ENCODE measurements around the gene HIVEP1.

HIVEP1 gene

GRCh38 chr6:12111363-12111670 is 99.2 kb downstream of the HIVEP1 start:
- no peak overlapping the region for H3K4me3 Mint-ChIP-seq
- H3K27me3 Mint-ChIP-seq (ENCODE audit: low read depth): no peaks in the 10 kb centered on the region
- H3K36me3 Mint-ChIP-seq (ENCODE audit: low read depth): peaks cover 40% of the 10 kb centered on the region
- no peak overlapping the region for H3K27ac Mint-ChIP-seq
- peaks cover 1% of the 10 kb centered on the region for H3K9me3 Mint-ChIP-seq
- H3K4me1 Mint-ChIP-seq (ENCODE audit: low read depth): peaks cover 56% of the 10 kb centered on the region

DNA sequence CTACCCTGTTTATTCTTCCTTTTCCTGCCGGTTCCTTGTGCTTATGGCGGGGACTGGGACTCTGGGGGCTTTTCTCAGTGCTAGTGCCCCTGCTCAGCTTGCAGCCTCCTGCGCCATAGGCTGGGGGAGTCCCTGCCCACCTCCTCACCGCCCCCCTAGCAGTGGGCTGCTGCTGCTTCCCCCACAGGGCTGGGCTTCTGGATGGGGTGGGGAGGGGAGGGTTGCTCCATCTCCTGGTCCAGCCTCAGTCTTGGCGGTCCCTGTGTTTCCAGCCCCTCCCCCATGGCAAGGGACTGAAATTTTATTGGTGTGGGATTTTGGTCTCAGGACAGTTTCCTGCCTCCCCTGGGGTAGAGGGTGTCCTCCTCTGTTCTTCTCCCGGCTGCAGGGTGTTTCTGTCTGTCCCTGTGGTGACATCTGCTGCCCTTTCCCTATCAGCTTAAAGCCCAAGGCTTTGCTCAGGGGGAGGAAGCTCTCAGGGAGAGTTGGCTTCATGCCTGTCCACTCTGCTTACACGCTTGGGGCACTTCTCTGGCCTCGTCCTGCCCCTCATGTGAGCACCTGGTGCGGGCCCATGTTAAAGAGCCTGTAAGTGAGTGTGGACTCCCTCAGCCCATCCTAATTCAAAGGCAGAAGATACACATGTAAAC is 100.6 kb downstream of the HIVEP1 start:
- Mint-ChIP-seq H3K9me3 (peaks cover 10% of the 10 kb centered on the region), H3K27ac (peak overlapping the region; percentile 75), H3K27me3 (ENCODE audit: low read depth) (no peaks in the 10 kb centered on the region), H3K36me3 (ENCODE audit: low read depth) (peaks cover 45% of the 10 kb centered on the region), H3K4me3 (no peak overlapping the region), H3K4me1 (ENCODE audit: low read depth) (peaks cover 62% of the 10 kb centered on the region)

GRCh38 chr6:12113190-12113577 is 101.1 kb downstream of the HIVEP1 start:
- peak overlapping the region; percentile 33 for H3K4me3 Mint-ChIP-seq
- peaks cover 10% of the 10 kb centered on the region for H3K9me3 Mint-ChIP-seq
- peaks cover 64% of the 10 kb centered on the region for H3K4me1 Mint-ChIP-seq (ENCODE audit: low read depth)
- H3K27me3 Mint-ChIP-seq (ENCODE audit: low read depth): no peaks in the 10 kb centered on the region
- H3K36me3 Mint-ChIP-seq (ENCODE audit: low read depth): peaks cover 47% of the 10 kb centered on the region
- peak overlapping the region; percentile 75 for H3K27ac Mint-ChIP-seq

GRCh38 chr6:12114055-12114503 is 102.0 kb downstream of the HIVEP1 start:
- H3K27me3 Mint-ChIP-seq (ENCODE audit: low read depth): no peaks in the 10 kb centered on the region
- peaks cover 10% of the 10 kb centered on the region for H3K9me3 Mint-ChIP-seq
- peaks cover 50% of the 10 kb centered on the region for H3K36me3 Mint-ChIP-seq (ENCODE audit: low read depth)
- peaks cover 72% of the 10 kb centered on the region for H3K4me1 Mint-ChIP-seq (ENCODE audit: low read depth)
- peak overlapping the region; percentile 59 for H3K4me3 Mint-ChIP-seq
- H3K27ac Mint-ChIP-seq: peak overlapping the region; percentile 65

DNA sequence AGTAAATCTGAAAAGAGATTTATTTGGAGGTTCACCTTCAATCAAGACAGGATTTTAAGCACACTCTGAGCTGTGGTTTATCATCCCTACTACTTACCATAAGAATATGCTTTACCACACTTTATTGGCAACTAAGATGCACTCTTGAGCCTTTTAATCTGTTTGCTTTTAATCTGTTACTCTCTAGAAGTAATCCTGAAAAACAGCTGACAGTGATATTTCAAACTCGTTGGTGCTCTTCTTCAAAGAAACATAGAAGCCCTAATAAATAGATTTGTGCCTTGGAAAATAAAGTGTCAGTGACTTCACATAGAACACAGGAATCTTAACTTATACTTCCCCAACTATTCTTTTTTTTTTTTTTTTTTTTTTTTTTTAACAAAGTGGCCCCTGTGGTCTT is 102.9 kb downstream of the HIVEP1 start:
- H3K4me1 Mint-ChIP-seq (ENCODE audit: low read depth): peaks cover 72% of the 10 kb centered on the region
- no peak overlapping the region for H3K4me3 Mint-ChIP-seq
- H3K27ac Mint-ChIP-seq: peak overlapping the region; percentile 62
- H3K27me3 Mint-ChIP-seq (ENCODE audit: low read depth): no peaks in the 10 kb centered on the region
- H3K36me3 Mint-ChIP-seq (ENCODE audit: low read depth): peaks cover 46% of the 10 kb centered on the region
- H3K9me3 Mint-ChIP-seq: peaks cover 10% of the 10 kb centered on the region

DNA sequence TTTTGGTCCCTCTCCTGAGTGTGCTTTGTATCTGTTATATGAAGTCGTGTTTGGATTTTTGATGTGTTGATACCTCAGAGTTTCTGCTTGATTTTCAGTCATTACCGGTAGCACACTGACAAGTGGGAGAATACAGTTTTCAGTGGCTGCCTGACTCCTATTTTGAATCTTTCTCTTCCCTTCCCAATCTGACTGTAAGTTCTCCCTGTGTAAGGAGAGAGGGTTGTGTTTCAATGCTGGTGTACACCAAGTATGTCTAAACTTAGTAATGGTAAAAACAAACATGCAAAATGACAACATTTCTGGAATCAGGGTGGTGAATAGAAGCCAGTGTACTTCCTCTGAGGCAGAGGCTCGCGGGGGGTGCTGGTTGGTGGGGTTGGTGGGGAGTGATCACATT is 103.4 kb downstream of the HIVEP1 start:
- Mint-ChIP-seq H3K4me1 (ENCODE audit: low read depth) (peaks cover 72% of the 10 kb centered on the region), H3K27ac (peak overlapping the region; percentile 62), H3K4me3 (peak overlapping the region; percentile 49), H3K27me3 (ENCODE audit: low read depth) (no peaks in the 10 kb centered on the region), H3K36me3 (ENCODE audit: low read depth) (peaks cover 48% of the 10 kb centered on the region), H3K9me3 (peaks cover 10% of the 10 kb centered on the region)

- peaks cover 68% of the 10 kb centered on the region for H3K4me1 Mint-ChIP-seq (ENCODE audit: low read depth)
- no peak overlapping the region for H3K4me3 Mint-ChIP-seq
- H3K9me3 Mint-ChIP-seq: peaks cover 10% of the 10 kb centered on the region
- peak overlapping the region; percentile 62 for H3K27ac Mint-ChIP-seq
- no peaks in the 10 kb centered on the region for H3K27me3 Mint-ChIP-seq (ENCODE audit: low read depth)
- H3K36me3 Mint-ChIP-seq (ENCODE audit: low read depth): peaks cover 52% of the 10 kb centered on the region
Observed at GRCh38 chr6:12116264-12116800, 104.2 kb downstream of the HIVEP1 start.

DNA sequence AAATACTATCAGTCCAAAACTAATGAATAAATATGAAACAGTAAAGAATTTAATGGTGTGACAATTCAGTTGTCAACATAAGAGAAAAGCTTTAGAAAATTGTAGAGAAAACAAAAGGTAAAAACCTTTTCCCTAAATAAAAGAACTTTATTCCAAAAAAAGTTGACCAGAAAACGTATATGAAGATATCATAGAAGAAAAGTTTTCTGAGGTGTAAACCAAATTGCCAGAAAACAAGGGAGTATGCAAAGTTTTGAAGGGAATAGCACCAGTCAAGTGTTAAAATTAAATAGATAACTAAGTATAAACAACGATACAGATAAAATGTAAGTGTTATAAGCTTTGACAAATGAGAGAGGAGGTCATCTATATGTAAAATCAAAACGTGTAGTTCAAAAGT is 104.9 kb downstream of the HIVEP1 start:
- Mint-ChIP-seq H3K9me3 (peaks cover 10% of the 10 kb centered on the region), H3K27ac (no peak overlapping the region), H3K36me3 (ENCODE audit: low read depth) (peaks cover 58% of the 10 kb centered on the region), H3K4me1 (ENCODE audit: low read depth) (peaks cover 66% of the 10 kb centered on the region), H3K4me3 (no peak overlapping the region), H3K27me3 (ENCODE audit: low read depth) (no peaks in the 10 kb centered on the region)

GRCh38 chr6:12118607-12119006 is 106.5 kb downstream of the HIVEP1 start:
- Mint-ChIP-seq H3K4me3 (peak overlapping the region; percentile 61), H3K9me3 (peaks cover 14% of the 10 kb centered on the region), H3K27me3 (ENCODE audit: low read depth) (no peaks in the 10 kb centered on the region), H3K4me1 (ENCODE audit: low read depth) (peaks cover 63% of the 10 kb centered on the region), H3K27ac (peak overlapping the region; percentile 82), H3K36me3 (ENCODE audit: low read depth) (peaks cover 61% of the 10 kb centered on the region)

DNA sequence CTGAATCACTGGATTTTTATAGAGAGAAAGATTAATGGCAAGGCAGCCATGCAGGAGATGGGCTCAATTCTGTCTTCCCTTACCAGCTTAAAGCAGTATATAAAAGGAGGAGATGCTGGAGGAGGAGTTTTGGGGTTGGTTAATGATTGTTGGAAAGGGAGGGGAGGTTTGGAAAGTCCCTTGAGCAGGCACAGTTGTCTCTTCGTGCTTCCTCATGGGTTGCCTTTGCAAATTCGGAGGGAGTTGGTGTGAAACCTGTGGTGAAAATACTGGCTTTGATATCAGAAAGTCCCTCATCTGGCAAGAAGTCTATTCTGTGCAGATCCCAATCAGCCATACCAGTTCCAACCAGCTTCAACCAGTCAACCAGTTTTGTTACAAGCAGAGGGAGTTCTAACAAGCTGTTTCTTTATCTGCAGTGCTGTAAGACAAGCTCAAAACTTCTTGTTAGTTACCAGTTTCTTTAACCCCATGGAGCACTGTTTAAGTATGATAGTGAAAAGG is 107.0 kb downstream of the HIVEP1 start:
- peak overlapping the region; percentile 82 for H3K27ac Mint-ChIP-seq
- peak overlapping the region; percentile 61 for H3K4me3 Mint-ChIP-seq
- H3K4me1 Mint-ChIP-seq (ENCODE audit: low read depth): peaks cover 63% of the 10 kb centered on the region
- peaks cover 63% of the 10 kb centered on the region for H3K36me3 Mint-ChIP-seq (ENCODE audit: low read depth)
- peaks cover 14% of the 10 kb centered on the region for H3K9me3 Mint-ChIP-seq
- no peaks in the 10 kb centered on the region for H3K27me3 Mint-ChIP-seq (ENCODE audit: low read depth)

DNA sequence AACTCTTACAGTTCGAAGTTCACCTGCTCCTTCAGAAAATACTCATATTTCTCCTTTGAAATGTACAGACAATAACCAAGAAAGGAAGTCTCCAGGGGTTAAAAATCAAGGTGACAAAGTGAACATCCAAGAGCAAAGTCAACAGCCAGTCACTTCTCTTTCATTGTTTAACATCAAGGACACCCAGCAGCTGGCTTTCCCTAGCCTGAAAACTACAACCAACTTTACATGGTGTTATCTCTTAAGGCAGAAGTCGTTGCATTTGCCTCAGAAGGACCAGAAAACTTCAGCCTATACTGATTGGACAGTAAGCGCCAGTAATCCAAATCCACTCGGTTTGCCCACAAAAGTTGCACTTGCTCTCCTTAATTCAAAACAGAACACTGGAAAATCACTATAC is 113.3 kb downstream of the HIVEP1 start:
- Mint-ChIP-seq H3K4me1 (ENCODE audit: low read depth) (peaks cover 44% of the 10 kb centered on the region), H3K27ac (peak overlapping the region; percentile 9), H3K27me3 (ENCODE audit: low read depth) (no peaks in the 10 kb centered on the region), H3K9me3 (peaks cover 8% of the 10 kb centered on the region), H3K4me3 (no peak overlapping the region), H3K36me3 (ENCODE audit: low read depth) (peaks cover 67% of the 10 kb centered on the region)

GRCh38 chr6:12126051-12126450 is 113.9 kb downstream of the HIVEP1 start:
- peak overlapping the region; percentile 11 for H3K4me3 Mint-ChIP-seq
- peaks cover 8% of the 10 kb centered on the region for H3K9me3 Mint-ChIP-seq
- H3K36me3 Mint-ChIP-seq (ENCODE audit: low read depth): peaks cover 63% of the 10 kb centered on the region
- H3K4me1 Mint-ChIP-seq (ENCODE audit: low read depth): peaks cover 42% of the 10 kb centered on the region
- H3K27ac Mint-ChIP-seq: no peak overlapping the region
- H3K27me3 Mint-ChIP-seq (ENCODE audit: low read depth): no peaks in the 10 kb centered on the region

DNA sequence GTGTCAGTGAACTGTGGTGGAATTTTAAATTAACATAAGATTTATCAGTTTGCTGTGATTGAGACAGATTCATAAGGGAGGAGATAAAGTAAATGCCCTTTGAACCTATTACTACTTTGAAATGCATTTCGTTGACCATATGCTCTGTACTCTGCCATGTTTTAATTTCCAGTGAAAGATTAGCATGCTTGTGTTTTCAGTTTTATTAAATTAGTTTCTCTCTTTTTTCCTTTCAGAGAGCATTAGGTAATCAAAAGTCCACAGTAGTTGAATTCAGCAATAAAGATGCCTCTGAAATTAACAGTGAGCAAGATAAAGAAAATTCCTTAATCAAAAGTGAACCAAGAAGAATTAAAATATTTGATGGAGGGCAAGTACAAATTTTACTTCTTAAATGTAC is 117.4 kb downstream of the HIVEP1 start:
- peaks cover 29% of the 10 kb centered on the region for H3K4me1 Mint-ChIP-seq (ENCODE audit: low read depth)
- no peak overlapping the region for H3K27ac Mint-ChIP-seq
- H3K27me3 Mint-ChIP-seq (ENCODE audit: low read depth): no peaks in the 10 kb centered on the region
- H3K4me3 Mint-ChIP-seq: no peak overlapping the region
- peaks cover 4% of the 10 kb centered on the region for H3K9me3 Mint-ChIP-seq
- peaks cover 42% of the 10 kb centered on the region for H3K36me3 Mint-ChIP-seq (ENCODE audit: low read depth)

DNA sequence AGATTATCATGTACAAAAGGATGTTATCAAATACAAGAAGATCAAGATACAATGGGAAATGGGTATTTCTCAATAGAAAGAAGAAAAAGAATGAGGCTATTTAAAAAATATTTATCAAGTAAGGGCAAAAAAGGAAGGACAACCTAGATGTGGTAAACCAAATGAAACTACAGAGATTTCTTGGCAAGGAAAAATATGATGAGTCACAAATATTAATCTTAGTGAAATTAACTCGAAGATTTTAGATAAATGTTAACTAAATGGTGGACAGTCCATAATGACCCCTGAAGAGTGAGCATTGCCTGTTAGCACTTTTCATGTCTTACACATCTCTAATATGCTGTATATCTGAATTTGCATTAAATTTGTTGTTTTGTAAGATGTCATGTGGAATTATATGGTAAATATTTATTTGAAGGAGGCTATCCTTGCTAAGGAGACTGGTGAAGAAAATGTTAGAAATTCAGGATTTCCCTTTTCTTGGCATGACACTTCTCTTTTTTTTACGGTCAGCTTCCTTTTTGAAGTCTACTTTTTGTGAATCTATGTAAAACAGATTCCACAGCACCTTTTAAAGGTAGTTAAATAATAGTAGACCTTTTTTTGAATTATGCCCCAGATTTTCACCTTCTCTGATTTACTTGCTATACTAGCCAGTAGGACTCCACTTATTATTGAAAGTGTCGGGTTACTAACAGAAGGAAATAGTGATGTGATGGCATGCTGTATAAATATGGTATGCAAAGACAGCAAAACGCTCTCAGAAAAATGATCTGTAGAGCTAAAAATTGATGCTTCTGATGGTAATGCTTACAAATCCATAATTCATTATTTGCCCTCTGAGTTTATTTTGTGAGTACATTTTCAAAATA is 120.5 kb downstream of the HIVEP1 start:
- peaks cover 12% of the 10 kb centered on the region for H3K4me1 Mint-ChIP-seq (ENCODE audit: low read depth)
- H3K36me3 Mint-ChIP-seq (ENCODE audit: low read depth): peaks cover 41% of the 10 kb centered on the region
- H3K27ac Mint-ChIP-seq: no peak overlapping the region
- H3K9me3 Mint-ChIP-seq: no peaks in the 10 kb centered on the region
- no peaks in the 10 kb centered on the region for H3K27me3 Mint-ChIP-seq (ENCODE audit: low read depth)
- no peak overlapping the region for H3K4me3 Mint-ChIP-seq

DNA sequence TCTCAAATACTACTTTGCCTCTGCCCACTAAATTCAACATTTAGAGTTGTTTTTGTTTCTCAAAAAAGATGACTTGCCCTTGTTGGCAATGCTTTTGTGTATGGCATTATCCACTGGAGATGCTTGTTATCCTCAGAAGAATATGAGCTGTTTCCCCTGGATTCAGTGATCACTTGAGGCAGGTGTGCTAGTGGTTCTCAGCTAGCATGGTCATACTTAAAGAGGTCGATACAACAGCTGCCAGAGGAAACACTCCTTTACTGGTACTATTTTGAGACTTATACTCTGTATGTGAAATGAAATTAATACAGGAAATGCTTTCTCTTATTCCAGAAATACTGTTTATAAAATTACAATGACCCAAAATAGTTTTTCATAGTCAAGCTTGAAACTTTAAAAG is 122.5 kb downstream of the HIVEP1 start:
- Mint-ChIP-seq H3K9me3 (peaks cover 9% of the 10 kb centered on the region), H3K27ac (no peak overlapping the region), H3K4me1 (ENCODE audit: low read depth) (peaks cover 23% of the 10 kb centered on the region), H3K4me3 (no peak overlapping the region), H3K27me3 (ENCODE audit: low read depth) (no peaks in the 10 kb centered on the region), H3K36me3 (ENCODE audit: low read depth) (peaks cover 44% of the 10 kb centered on the region)

Data from T-helper 1 cell treated with Interleukin-12 subunit alpha and Interleukin-12 subunit beta and Interleukin-4 antibody, amounts not matched to agents 30 μg/mL and 1 μg/mL, for 36 hours (primary cell).